ENCODE data around the gene BICD2.

BICD2 gene

GRCh38 chr9:92725766-92726165 is 38.9 kb downstream of the BICD2 start:
- Histone ChIP-seq H2BK120ac (ENCODE audit: low read depth, low read length) (no peak overlapping the region), H2BK5ac (ENCODE audit: low read length) (no peak overlapping the region), H4K5ac (ENCODE audit: low read length) (no peak overlapping the region), H3K4me3 (ENCODE audit: low read length) (no peak overlapping the region), H3K4ac (ENCODE audit: low read depth, low read length) (no peak overlapping the region), H2AK5ac (ENCODE audit: low read length) (no peak overlapping the region), H3K27ac (ENCODE audit: low read depth, low read length) (no peak overlapping the region), H3K9ac (ENCODE audit: low read length) (no peak overlapping the region), H2BK15ac (replicated peaks; ENCODE audit: low read depth) (no peak overlapping the region), H3K56ac (ENCODE audit: low read length) (no peak overlapping the region), H3K4me2 (ENCODE audit: low read length) (no peak overlapping the region), H3K79me2 (ENCODE audit: control insufficient read depth, insufficient read depth, low read length) (peaks cover 18% of the 10 kb centered on the region), H4K8ac (ENCODE audit: low read depth, low read length) (no peak overlapping the region), H3K36me3 (ENCODE audit: control insufficient read depth, insufficient read depth, low read length) (peaks cover 15% of the 10 kb centered on the region), H3K18ac (ENCODE audit: low read length) (no peak overlapping the region), H3K27me3 (ENCODE audit: insufficient read depth, low read length, poor library complexity) (no peaks in the 10 kb centered on the region), H3K4me1 (ENCODE audit: control insufficient read depth, low read depth, low read length) (no peaks in the 10 kb centered on the region), H3K79me1 (ENCODE audit: low read length) (peaks cover 55% of the 10 kb centered on the region), H3K23ac (ENCODE audit: low read length) (no peak overlapping the region)
- DNase-seq, result no peak
- no CpG with 5 or more reads among the region's 1 CpG for WGBS (ENCODE audit: extremely low coverage, insufficient coverage, low lambda C conversion rate)

- DNase-seq, result no peak
- H3K79me1 ChIP-seq (ENCODE audit: low read length), result peaks cover 53% of the 10 kb centered on the region
- H3K4me1 ChIP-seq (ENCODE audit: control insufficient read depth, low read depth, low read length), result no peaks in the 10 kb centered on the region
- H3K36me3 ChIP-seq (ENCODE audit: control insufficient read depth, insufficient read depth, low read length), result peaks cover 17% of the 10 kb centered on the region
- H2BK120ac ChIP-seq (ENCODE audit: low read depth, low read length), result no peak overlapping the region
- H3K56ac ChIP-seq (ENCODE audit: low read length), result no peak overlapping the region
- no peak overlapping the region for H4K5ac ChIP-seq (ENCODE audit: low read length)
- H2AK5ac ChIP-seq (ENCODE audit: low read length), result no peak overlapping the region
- no peak overlapping the region for H3K4me2 ChIP-seq (ENCODE audit: low read length)
- no peaks in the 10 kb centered on the region for H3K27me3 ChIP-seq (ENCODE audit: insufficient read depth, low read length, poor library complexity)
- H2BK15ac ChIP-seq (replicated peaks; ENCODE audit: low read depth), result no peak overlapping the region
- no peak overlapping the region for H4K8ac ChIP-seq (ENCODE audit: low read depth, low read length)
- WGBS (ENCODE audit: extremely low coverage, insufficient coverage, low lambda C conversion rate), result no CpG with 5 or more reads among the region's 4 CpGs
- H2BK5ac ChIP-seq (ENCODE audit: low read length), result no peak overlapping the region
- no peak overlapping the region for H3K27ac ChIP-seq (ENCODE audit: low read depth, low read length)
- no peak overlapping the region for H3K4me3 ChIP-seq (ENCODE audit: low read length)
- H3K79me2 ChIP-seq (ENCODE audit: control insufficient read depth, insufficient read depth, low read length), result peaks cover 15% of the 10 kb centered on the region
- H3K23ac ChIP-seq (ENCODE audit: low read length), result peak overlapping the region; percentile 45
- H3K9ac ChIP-seq (ENCODE audit: low read length), result no peak overlapping the region
- no peak overlapping the region for H3K18ac ChIP-seq (ENCODE audit: low read length)
- H3K4ac ChIP-seq (ENCODE audit: low read depth, low read length), result no peak overlapping the region
These were observed 39.4 kb downstream of the BICD2 start for GRCh38 chr9:92725266-92725545.

- Histone ChIP-seq H3K56ac (ENCODE audit: low read length) (no peak overlapping the region), H3K4me2 (ENCODE audit: low read length) (no peak overlapping the region), H3K79me1 (ENCODE audit: low read length) (peaks cover 50% of the 10 kb centered on the region), H3K4ac (ENCODE audit: low read depth, low read length) (no peak overlapping the region), H3K79me2 (ENCODE audit: control insufficient read depth, insufficient read depth, low read length) (peaks cover 13% of the 10 kb centered on the region), H4K5ac (ENCODE audit: low read length) (no peak overlapping the region), H4K8ac (ENCODE audit: low read depth, low read length) (no peak overlapping the region), H2BK120ac (ENCODE audit: low read depth, low read length) (no peak overlapping the region), H3K27ac (ENCODE audit: low read depth, low read length) (no peak overlapping the region), H3K18ac (ENCODE audit: low read length) (no peak overlapping the region), H3K36me3 (ENCODE audit: control insufficient read depth, insufficient read depth, low read length) (peaks cover 22% of the 10 kb centered on the region), H3K9ac (ENCODE audit: low read length) (no peak overlapping the region), H2BK5ac (ENCODE audit: low read length) (no peak overlapping the region), H3K23ac (ENCODE audit: low read length) (no peak overlapping the region), H2AK5ac (ENCODE audit: low read length) (no peak overlapping the region), H3K4me3 (ENCODE audit: low read length) (no peak overlapping the region), H2BK15ac (replicated peaks; ENCODE audit: low read depth) (no peak overlapping the region), H3K27me3 (ENCODE audit: insufficient read depth, low read length, poor library complexity) (no peaks in the 10 kb centered on the region), H3K4me1 (ENCODE audit: control insufficient read depth, low read depth, low read length) (no peaks in the 10 kb centered on the region)
- no peak for DNase-seq
- no CpG with 5 or more reads among the region's 10 CpGs for WGBS (ENCODE audit: extremely low coverage, insufficient coverage, low lambda C conversion rate)
These were observed 39.9 kb downstream of the BICD2 start for GRCh38 chr9:92724528-92725265.

- Histone ChIP-seq H3K4me1 (ENCODE audit: control insufficient read depth, low read depth, low read length) (no peaks in the 10 kb centered on the region), H3K56ac (ENCODE audit: low read length) (no peak overlapping the region), H2BK15ac (replicated peaks; ENCODE audit: low read depth) (no peak overlapping the region), H4K8ac (ENCODE audit: low read depth, low read length) (no peak overlapping the region), H3K4ac (ENCODE audit: low read depth, low read length) (no peak overlapping the region), H3K79me2 (ENCODE audit: control insufficient read depth, insufficient read depth, low read length) (peaks cover 11% of the 10 kb centered on the region), H3K79me1 (ENCODE audit: low read length) (peaks cover 46% of the 10 kb centered on the region), H2AK5ac (ENCODE audit: low read length) (no peak overlapping the region), H2BK120ac (ENCODE audit: low read depth, low read length) (no peak overlapping the region), H3K36me3 (ENCODE audit: control insufficient read depth, insufficient read depth, low read length) (peaks cover 25% of the 10 kb centered on the region), H3K9ac (ENCODE audit: low read length) (no peak overlapping the region), H3K18ac (ENCODE audit: low read length) (no peak overlapping the region), H3K23ac (ENCODE audit: low read length) (no peak overlapping the region), H2BK5ac (ENCODE audit: low read length) (no peak overlapping the region), H4K5ac (ENCODE audit: low read length) (no peak overlapping the region), H3K27me3 (ENCODE audit: insufficient read depth, low read length, poor library complexity) (no peaks in the 10 kb centered on the region), H3K4me3 (ENCODE audit: low read length) (no peak overlapping the region), H3K27ac (ENCODE audit: low read depth, low read length) (no peak overlapping the region), H3K4me2 (ENCODE audit: low read length) (no peak overlapping the region)
- no peak for DNase-seq
- no CpG with 5 or more reads among the region's 9 CpGs for WGBS (ENCODE audit: extremely low coverage, insufficient coverage, low lambda C conversion rate)
These were observed 40.8 kb downstream of the BICD2 start for GRCh38 chr9:92723801-92724323.

GRCh38 chr9:92723299-92723625 is 41.4 kb downstream of the BICD2 start:
- H3K56ac ChIP-seq (ENCODE audit: low read length), result no peak overlapping the region
- DNase-seq, result no peak
- no peak overlapping the region for H3K4me3 ChIP-seq (ENCODE audit: low read length)
- no peak overlapping the region for H4K5ac ChIP-seq (ENCODE audit: low read length)
- H2BK120ac ChIP-seq (ENCODE audit: low read depth, low read length), result no peak overlapping the region
- no peak overlapping the region for H2AK5ac ChIP-seq (ENCODE audit: low read length)
- H3K79me2 ChIP-seq (ENCODE audit: control insufficient read depth, insufficient read depth, low read length), result peaks cover 11% of the 10 kb centered on the region
- no peak overlapping the region for H4K8ac ChIP-seq (ENCODE audit: low read depth, low read length)
- H2BK15ac ChIP-seq (replicated peaks; ENCODE audit: low read depth), result no peak overlapping the region
- no peak overlapping the region for H3K9ac ChIP-seq (ENCODE audit: low read length)
- no peak overlapping the region for H3K4me2 ChIP-seq (ENCODE audit: low read length)
- H3K4me1 ChIP-seq (ENCODE audit: control insufficient read depth, low read depth, low read length), result no peaks in the 10 kb centered on the region
- no peak overlapping the region for H3K18ac ChIP-seq (ENCODE audit: low read length)
- peaks cover 42% of the 10 kb centered on the region for H3K79me1 ChIP-seq (ENCODE audit: low read length)
- H3K27ac ChIP-seq (ENCODE audit: low read depth, low read length), result no peak overlapping the region
- H3K36me3 ChIP-seq (ENCODE audit: control insufficient read depth, insufficient read depth, low read length), result peaks cover 23% of the 10 kb centered on the region
- H2BK5ac ChIP-seq (ENCODE audit: low read length), result no peak overlapping the region
- H3K23ac ChIP-seq (ENCODE audit: low read length), result no peak overlapping the region
- WGBS (ENCODE audit: extremely low coverage, insufficient coverage, low lambda C conversion rate), result no CpG with 5 or more reads among the region's 3 CpGs
- no peak overlapping the region for H3K4ac ChIP-seq (ENCODE audit: low read depth, low read length)
- H3K27me3 ChIP-seq (ENCODE audit: insufficient read depth, low read length, poor library complexity), result no peaks in the 10 kb centered on the region

All from mesendoderm (in vitro differentiated cells).